Sciatic nerve (tissue), 2 donors: ENCODE results near the gene KCNQ1. TPM values are rescaled to one million over a fixed set of nuclear protein-coding genes. Genes with fewer than 3 reads are reported as not detected.

Source experiments
- ATAC-seq: fragments of 200-7000 bp; cut with Tn5 transposase; one replicate; pipeline ENCODE4 v1.9.1; 2020; ENCODE audit warnings: mild to moderate bottlenecking, moderate library complexity
- DNase-seq: peaks from one replicate; pipeline ENCODE4 v3.0.0-alpha.2; 2020; ENCODE audit warnings: low spot score
- intact Hi-C: fragments of 100-400 bp; cut with DNase I; formaldehyde crosslinking; loops from one replicate; pipeline ENCODE4 v1.14.2; 2022
- total RNA-seq: library from RNA; stranded (reverse); fragmentation: NEBNext Ultra II Directional; extraction: Animal tissue kit (Norgen Biotek cat#: 25700); gene quantifications from one replicate; pipeline ENCODE4 v1.2.1, GENCODE V29; 2021
- donor health status: DM: no; HTN: no; CAD: no.
- donor health status: DM: no; HTN: no; CAD: no.

The KCNQ1 gene
- total RNA-seq, 1 donor from 2014 or later = 6.2 TPM

DNA sequence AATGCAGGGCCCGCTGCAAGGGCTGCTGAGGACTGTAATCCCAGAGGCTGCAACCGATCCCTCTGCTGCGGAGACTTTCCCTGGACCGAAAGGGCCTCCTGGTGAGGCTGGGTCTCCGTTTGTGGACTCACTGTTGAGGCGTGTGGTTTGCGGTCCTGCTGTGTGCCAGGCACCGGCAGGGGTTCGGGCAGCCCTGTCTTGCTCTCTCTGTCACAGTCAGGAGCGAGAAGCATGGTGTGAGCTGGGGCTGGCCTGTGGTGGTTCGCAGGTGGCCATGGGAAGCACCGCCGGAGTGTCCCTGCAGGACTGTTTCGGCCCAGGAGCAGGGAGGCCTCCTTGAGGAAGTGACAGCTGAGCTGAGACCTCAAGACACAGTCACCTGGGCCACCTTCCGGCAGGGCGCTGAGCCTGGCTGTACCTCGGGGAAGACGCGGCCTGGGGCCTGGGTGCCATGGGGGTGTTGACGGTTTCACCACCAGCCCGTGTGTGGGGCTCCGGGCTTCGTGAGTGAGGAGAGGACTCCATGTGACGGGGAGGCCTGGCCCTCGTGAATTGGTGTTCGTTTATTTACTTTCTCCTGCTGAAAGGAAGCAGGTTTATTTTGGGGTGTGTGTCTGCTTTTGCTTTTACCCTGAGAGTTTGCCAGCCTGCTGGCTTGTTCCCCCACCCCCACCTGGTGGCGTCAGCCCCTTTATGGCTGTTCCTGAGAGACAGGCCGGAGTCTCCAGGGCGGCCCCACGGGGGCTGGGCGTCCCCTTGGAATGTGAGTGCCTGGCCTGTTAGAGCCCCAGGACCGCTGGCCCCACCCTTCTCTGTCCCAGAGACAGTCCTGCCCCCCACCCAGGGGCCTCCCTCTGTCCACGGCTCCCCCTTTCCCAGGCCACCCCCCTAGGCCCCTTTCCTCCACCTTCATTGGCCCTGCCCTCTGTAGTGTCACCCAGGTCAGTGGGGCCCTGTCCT, 132.5 kb downstream of the KCNQ1 start:
- intact Hi-C loops = no loop called here
- DNase-seq (peak; percentile 56), ATAC-seq (no peak)

DNA sequence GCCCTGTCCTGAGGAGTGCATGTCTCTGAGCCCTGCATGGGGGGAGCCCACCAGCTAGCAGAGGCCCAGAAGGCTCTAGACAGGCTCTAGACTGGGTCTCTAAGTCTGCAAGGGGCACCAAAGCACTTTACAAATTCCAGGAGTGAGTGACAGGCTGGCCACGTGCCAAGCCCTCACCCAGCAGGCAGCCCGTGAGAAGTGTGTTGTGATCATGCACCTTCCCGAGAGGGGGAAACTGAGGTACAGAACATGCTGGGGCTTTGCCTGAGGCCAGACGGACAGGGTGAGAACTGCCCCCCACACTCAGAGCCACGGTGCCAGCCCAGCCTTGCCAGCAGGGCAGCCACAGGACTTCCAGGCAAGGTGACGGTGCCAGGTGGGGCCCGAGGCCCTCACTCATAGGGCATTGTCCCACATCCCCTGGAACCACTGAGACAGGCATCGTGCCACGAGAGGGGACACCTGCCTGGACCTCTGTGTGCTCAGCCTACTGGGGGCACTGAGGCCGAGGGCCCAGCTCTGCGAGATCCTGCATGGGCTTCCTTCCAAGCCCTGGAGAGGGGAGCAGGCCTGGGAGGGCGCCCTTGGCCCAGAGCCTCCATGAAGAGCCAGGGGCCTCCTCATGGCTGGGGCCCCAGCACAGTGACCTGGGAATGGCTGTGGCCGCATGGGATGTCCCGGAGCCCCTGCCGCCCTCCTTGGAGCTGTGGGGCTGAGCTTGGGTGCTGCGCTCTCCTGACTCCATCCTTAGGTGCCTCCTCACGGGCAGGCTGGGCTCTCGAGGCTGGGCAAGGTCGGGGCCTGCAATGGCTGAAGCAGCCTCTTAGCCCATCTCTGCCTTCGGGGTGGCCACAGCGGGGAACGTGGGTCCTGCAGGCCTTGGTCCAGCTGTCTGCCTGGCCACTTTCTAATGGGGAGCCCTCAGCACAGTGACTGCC, 133.5 kb downstream of the KCNQ1 start:
- DNase-seq = peak; percentile 48
- no peak for ATAC-seq
- intact Hi-C loops = no loop called here

DNA sequence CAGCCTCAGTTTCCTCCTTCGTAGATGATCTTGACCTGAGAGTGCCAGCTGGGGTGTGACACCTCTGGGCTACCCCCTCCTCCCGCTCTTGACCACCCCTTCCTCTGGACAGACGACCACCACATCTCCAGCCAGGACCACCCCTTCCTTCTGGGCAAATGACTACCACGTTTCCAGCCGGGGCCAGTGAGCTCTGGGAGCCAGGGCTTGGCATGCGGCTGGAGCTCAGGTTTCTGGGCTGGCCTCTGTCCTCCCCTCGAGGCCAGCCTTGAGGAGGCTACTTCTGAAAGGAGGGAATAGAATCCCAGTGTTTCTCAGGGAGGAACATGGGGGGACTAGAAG, 134.1 kb downstream of the KCNQ1 start:
- intact Hi-C loops = no loop called here
- DNase-seq (peak; percentile 48), ATAC-seq (no peak)

DNA sequence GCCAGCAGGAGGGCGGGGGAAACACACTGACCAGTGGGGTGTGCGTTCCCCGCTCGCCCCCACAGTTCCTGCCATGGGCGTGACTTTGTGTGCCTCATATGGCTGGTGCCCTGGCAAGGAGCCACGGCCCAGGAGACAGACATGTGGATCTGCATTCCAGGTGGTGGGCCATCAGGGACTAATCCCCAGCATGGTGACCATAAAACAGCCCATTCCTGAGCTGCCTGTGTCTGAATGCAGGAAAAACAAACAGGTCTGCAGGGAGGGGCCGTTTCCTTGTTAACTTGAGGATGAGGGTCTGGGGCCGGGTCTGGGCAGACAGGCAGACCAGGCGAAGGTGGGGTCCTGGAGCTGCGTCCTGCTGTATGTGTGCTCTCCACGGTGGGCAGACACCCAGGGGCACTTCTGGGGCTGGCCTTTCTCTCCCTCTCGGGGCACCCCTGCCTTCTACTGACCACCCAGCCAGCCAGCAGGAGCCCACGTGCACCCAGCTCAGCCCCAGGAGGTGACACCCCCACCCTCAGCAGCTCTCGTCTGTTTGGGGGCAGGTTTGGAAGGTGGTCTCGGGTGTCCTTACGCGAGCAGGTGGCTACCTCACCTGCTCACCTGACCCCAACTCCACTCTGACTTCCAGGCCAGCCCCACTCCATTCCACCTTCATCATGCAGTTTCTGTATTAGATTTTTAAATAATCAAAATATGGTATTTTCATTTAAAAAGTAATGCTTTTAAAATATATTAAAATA, 134.7 kb downstream of the KCNQ1 start:
- DNase-seq (peak; percentile 53), ATAC-seq (no peak)
- intact Hi-C loops = no loop called here

DNA sequence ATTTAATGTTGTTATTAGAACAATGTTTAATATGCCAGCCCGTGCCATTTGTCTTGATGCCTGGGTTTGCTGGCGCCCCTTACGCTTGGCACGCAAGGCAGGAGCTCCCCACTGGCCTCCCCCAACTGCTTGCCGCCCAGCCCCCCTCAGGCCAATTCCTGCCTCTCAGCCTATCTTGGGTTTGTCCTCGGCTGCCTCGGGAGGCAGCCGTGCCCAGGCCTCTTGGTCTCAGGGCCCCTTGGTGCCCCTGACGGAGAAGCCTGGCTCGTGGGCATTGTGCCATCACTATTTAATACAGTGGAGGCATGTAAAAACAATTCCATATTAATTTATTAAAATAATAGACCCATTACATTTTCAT, 135.2 kb downstream of the KCNQ1 start:
- ATAC-seq (no peak), DNase-seq (peak; percentile 49)

DNA sequence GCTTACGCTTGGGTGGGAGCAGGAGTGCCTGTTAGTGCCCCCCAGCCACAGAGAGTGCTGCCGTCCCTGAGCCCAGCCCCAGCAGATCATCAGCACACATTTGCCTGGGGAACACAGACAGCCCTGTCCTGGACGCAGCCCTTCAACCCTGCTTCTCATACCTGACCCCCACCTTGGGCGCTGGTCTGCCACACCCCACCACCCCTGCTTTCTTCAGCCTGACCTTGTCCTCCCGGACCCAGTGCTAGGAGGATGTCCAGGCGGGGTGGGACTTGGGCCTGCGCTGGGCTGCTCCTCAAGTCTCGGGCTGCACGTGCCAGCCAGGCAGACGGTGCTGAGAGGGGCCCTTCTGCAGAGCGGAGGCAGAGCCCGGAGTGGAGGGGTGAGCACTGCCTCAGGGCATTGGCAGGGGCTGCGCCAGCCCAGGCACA, 135.8 kb downstream of the KCNQ1 start:
- no peak for ATAC-seq
- intact Hi-C loops = no loop called here
- peak; percentile 53 for DNase-seq

More for the DNA sequence above, 135.2 kb downstream of the KCNQ1 start:
- intact Hi-C loops = no loop called here

DNA sequence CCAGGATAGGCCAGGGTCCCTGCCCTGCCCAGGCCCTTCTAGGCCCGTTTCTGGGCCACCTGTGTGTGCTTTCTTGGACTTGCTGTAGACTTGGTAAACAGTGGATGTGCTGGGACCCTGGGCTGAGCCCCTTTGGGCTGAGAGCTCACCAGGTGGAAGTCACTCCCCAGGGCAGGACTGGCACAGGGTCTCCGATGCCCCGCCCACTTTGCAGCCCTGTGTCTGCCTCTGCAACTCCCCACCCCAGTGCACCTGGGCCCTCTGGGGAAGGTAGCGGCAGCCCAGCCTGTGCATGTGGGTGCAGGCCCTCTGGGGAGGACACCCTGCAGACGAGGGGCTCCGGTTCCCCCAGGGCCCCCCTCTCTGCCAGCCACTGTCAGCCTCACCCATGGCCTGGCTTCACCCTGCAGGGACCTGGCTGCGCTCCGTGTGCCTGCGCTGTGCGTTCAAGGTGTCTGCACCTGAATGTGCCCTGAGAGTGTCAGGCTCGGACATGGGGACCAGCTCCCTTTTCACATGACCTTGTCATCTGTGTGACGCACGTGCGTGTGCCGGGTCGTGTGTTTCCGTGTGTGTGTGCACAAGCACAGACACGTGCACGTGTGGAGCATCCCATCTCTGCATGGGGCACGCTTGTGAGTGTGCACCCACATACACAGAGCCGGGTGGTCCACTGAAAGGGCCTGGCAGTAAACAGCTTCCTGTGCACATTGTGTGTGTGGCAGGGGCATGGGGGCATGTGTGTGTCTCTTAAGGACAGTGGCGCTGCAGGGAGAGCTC, 136.5 kb downstream of the KCNQ1 start:
- intact Hi-C loops = no loop called here
- DNase-seq (peak; percentile 48), ATAC-seq (no peak)

DNA sequence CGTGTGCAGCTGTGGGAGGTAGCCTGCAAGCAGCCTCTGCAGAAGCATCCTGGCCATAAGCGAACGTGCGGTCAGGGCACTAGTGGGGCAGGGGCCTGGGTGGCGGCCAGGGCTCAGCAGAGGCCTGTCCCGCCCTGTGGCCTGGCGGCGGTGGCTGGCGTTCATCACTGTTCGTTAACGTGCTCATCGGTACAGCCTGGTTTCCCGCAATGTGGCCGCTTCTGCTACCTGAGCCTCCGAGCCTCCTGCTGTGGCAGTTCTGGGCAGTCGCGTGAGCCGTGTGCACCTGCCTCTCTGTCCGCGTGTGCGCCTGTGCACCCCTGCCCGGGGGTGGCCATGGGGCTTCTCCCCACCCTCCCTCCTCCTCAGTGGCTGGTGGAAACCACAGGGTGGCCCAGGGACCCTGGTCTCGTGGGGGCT, 137.1 kb downstream of the KCNQ1 start:
- intact Hi-C loops = no loop called here
- no peak for ATAC-seq
- DNase-seq = peak; percentile 52

DNA sequence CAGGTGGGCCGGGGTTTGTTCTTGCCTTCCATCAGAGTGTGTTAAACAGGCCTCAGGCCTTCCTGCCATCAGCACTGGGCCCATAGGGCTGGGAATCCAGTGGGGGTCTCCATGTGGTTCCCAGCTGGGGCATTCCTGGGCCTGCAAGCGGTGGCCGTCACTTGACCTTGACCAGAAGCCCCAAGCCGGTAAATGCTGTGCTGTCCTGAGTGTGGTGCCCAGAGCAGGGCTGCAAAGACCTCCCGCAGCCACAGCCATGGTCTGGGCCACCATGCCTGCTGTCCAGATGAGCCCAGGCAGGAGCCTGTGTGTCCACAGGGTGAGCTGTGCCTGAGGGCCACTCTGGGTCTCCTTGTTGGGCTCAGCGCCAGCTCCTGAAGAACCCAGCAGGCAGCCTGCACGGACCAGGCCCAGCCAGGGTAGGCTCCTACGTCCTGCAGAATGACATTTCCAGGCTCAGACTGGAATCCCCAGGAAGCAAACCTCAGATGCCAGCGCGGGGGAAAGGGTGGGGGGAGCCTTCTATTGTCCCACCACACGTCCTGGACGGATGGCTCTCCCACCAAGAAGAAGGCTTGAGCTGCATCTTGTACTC, 137.6 kb downstream of the KCNQ1 start:
- no peak for ATAC-seq
- intact Hi-C loops = no loop called here
- DNase-seq = peak; percentile 49

DNA sequence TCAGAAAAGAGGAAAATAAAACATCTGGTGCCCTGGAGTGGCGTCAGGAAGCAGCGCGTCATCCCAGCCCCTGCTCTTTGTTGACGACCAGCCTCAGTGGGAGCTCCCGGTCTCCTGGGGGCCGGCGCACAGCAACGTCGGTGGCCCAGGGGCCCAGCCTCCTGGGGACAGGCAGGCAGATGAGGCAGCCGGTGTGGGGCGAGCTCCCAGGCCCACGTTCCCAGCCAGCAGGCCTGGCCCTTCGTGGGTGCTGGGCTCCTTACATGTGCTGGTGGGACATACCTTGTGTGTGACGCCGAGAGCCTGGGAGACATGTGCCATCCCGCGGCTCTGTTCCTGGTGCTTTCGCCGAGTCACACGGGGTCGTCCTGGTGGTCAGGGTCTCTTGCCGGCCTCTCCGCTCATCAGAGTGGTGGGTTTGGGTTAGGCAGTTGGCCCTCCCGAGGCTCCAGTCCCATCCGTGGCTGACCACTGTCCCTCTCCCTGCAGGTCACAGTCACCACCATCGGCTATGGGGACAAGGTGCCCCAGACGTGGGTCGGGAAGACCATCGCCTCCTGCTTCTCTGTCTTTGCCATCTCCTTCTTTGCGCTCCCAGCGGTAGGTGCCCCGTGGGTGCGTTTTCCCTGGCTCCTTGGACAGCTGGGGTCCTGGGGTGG, 138.3 kb downstream of the KCNQ1 start:
- DNase-seq (peak; percentile 49), ATAC-seq (no peak)
- intact Hi-C loops = no loop called here

DNA sequence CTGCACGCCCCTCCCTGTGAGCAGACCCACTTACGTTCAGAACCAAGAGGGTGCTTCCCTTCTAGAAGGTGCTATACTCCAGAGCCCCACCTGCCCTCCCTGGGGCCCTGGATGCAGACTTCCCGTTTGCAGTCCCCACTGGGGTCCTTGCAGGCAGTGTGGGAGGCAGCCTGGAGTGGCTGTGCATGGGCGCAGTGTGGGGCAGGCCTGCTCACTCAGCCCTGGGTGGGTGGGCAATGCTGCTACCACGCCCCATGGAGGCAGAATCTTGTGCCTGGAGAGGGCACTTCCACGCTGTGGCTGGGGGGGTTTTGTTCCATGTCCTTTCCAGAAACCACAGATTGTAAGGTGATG, 138.8 kb downstream of the KCNQ1 start:
- DNase-seq = peak; percentile 38
- no peak for ATAC-seq
- intact Hi-C loops = no loop called here

DNA sequence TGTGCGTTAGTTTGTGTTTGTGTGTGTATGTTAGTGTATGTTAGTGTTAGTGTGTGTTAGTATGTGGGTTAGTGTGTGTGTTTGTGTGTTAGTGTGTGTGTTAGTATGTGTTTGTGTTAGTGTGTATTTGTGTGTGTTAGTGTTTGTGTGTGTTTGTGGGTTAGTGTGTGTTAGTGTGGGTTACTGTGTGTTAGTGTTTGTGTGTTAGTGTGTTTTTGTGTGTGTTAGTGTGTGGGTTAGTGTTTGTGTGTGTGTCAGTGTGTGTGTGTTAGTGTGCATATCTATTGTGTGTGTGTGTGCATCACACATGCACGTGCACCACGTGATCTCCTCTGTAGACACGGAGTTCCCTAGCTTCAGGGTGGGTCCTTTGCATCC, 139.6 kb downstream of the KCNQ1 start:
- DNase-seq (no peak), ATAC-seq (no peak)
- intact Hi-C loops = no loop called here

DNA sequence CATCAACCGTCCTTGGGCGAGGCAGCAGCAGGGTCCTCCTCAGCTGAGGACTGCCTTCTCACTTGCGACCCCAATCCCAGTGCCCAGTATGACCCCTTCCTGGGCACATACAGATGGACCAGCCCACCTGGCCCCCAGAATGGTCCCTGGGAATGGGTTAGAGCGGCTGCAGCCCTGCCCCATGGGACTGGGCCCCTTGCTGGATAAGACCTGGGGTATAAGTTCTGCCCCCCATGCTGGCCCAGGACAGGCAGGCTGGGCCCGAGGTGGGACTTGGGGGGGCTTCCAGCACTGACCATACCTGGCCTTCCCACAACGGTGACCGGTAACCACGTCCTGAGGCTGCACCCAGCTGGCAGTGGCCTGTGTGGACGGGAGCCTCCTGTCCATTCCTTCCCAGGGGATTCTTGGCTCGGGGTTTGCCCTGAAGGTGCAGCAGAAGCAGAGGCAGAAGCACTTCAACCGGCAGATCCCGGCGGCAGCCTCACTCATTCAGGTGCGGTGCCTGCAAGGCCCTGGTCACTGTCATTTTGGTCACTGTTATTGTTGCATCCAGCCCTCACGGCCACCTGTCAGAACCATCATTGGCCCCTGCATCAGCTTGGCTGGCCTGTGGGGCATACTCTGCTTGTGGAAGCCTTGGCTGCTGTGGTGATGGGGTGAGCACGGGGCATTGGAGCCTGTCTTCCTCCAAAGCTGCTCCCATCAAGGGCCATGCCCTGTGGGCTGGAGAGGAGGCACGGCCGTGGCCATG, 140.2 kb downstream of the KCNQ1 start:
- intact Hi-C loops = no loop called here
- peak; percentile 48 for DNase-seq

DNA sequence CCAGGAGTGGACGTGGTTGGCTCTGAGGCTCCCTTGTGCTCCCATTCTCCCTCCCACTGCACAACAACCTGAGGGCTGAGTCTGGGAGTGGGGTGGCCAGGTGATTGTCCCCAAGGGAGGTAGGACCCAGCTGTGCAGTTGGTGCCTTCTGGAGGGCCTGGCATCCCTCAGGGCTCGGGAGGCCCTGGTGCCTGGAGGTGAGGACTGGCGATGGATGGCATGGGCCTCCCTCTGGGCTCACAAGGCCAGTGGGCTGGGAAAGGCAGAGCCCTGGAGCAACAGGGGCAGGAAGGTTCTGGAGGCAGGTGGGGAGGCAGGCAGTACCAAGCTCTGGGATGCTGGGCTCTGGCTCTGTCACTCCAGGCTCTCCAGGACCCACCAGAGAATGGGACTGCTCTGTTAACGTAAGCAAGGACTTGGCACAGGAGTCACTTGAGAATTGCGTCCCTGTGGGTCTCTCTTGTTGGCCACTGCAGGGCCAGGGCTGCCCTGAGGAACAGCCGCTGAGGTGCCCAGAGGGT, 140.8 kb downstream of the KCNQ1 start:
- intact Hi-C loops = no loop called here
- DNase-seq (peak; percentile 42), ATAC-seq (no peak)

More for the DNA sequence above, 140.2 kb downstream of the KCNQ1 start:
- ATAC-seq = no peak

DNA sequence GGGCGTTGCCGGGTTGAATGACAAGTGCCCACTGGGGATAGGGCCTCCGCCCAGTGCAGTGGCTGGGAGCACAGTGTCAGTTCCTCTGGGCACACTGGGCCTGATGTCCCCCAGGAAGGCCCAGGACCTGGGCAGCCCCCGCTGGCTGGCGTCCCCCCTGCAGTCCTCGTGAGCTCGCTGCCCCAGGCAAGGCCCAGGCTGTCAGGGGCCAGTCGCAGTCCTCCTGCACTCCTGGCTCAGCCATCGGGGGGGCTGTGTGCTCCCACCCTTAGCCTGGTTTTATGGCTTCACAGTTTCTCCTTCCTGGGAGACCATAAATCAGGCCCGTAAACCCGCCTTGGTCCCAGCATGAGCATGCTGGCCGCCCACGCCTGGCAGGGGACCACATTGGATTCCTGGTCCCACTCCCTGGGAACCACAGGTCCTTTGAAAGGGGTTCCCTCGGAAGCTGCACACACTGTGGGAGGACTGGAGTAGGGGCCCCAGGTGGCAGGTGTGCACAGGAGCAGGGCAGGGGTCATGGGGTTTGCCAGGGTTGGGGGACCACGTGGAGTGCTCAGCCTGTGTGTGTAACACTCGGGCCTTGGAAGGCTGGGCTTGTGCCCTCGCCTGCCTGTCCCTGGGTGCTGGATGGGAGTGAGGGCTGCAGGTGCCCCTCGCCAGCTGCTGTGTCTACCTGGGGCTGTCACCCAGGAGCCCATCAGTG, 141.4 kb downstream of the KCNQ1 start:
- no peak for ATAC-seq
- peak; percentile 48 for DNase-seq
- intact Hi-C loops = no loop called here

DNA sequence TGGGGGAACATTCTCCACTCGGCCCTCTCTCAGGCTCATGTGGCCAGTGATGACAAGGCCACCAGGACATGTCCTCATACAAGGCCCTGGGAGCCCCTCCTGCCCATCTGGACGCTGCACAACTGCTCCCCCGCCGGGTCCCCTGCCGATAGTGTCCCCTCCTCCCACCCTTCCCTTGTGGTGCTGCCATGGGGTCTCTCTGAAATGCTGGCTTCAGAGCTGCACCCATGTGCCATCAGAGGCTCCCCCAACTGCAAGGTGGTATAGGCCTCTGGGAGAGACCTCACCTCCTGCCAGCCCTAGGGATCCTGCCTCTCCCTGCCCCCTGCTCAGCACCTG, 142.0 kb downstream of the KCNQ1 start:
- ATAC-seq = no peak
- intact Hi-C loops = no loop called here
- peak; percentile 40 for DNase-seq
